GM12864 (cell line): ENCODE measurements around the gene PCSK6.

Experiments used
- DNase-seq: peaks from one replicate; pipeline ENCODE4 v3.0.0-alpha.2; 2011; ENCODE audit warnings: low read depth
- H3K4me3 ChIP-seq: 2 replicates; pipeline ENCODE4 v1.5.1; 2011; ENCODE audit warnings: mild to moderate bottlenecking, low read depth, low read length, control low read depth
- TF ChIP-seq, protein P1 (sequence below): IDR thresholded peaks from 2 replicates; pipeline ENCODE4 v1.5.1; 2011; ENCODE audit warnings: low read depth, mild to moderate bottlenecking, moderate library complexity, low read length, control low read depth, inconsistent platforms; ENCODE audit errors: missing control alignments

PCSK6 gene

GRCh38 chr15:101390462-101390861 is 99.0 kb downstream of the PCSK6 start:
- TF ChIP-seq, protein P1, sequence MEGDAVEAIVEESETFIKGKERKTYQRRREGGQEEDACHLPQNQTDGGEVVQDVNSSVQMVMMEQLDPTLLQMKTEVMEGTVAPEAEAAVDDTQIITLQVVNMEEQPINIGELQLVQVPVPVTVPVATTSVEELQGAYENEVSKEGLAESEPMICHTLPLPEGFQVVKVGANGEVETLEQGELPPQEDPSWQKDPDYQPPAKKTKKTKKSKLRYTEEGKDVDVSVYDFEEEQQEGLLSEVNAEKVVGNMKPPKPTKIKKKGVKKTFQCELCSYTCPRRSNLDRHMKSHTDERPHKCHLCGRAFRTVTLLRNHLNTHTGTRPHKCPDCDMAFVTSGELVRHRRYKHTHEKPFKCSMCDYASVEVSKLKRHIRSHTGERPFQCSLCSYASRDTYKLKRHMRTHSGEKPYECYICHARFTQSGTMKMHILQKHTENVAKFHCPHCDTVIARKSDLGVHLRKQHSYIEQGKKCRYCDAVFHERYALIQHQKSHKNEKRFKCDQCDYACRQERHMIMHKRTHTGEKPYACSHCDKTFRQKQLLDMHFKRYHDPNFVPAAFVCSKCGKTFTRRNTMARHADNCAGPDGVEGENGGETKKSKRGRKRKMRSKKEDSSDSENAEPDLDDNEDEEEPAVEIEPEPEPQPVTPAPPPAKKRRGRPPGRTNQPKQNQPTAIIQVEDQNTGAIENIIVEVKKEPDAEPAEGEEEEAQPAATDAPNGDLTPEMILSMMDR: no peak
- no peak overlapping the region for H3K4me3 ChIP-seq
- DNase-seq: no peak

DNA sequence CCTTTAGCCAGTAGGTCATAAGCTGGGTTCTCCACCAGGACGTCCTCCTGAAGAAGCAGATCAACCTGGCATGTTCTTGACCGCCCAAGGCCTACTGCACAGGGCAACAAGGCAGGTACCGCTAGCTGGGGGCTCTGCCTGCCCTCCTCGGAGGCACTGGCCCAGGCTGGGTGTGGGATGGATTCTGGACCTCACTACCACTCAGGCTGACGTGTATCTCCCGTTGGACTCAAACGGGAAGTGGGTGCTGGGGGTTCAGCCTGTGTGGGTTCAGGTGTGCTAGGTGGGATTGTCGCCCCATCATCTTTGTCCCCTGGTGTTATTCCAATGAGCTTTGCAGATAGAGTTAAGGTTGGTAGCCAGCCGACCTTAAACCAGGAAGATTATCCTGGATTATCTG is 99.4 kb downstream of the PCSK6 start:
- no peak for DNase-seq
- no peak overlapping the region for H3K4me3 ChIP-seq
- TF ChIP-seq, protein P1: no peak

DNA sequence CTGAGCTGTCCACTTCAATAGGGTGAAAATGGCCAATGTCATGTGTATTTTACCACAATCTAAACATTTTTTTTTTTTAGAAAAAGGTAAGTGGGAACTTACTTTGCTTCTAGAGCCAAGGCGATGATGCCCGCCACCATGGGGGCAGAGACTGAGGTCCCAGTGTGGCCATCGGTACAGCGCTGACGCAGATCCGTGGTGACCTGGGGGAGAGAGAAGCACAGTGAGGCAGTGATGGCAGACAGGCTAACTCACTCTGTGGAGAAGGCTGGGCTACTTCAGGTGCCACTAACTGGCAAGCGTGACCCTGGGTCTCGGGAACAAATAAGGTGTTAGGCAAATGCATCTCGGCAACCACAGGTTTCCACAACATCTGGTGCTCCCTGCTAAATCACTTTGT is 100.1 kb downstream of the PCSK6 start:
- no peak for DNase-seq
- TF ChIP-seq, protein P1: no peak
- no peak overlapping the region for H3K4me3 ChIP-seq

GRCh38 chr15:101388046-101388445 is 101.5 kb downstream of the PCSK6 start:
- DNase-seq: no peak
- TF ChIP-seq, protein P1: no peak
- no peak overlapping the region for H3K4me3 ChIP-seq

- TF ChIP-seq, protein P1: no peak
- no peak for DNase-seq
These were observed 101.9 kb downstream of the PCSK6 start for GRCh38 chr15:101387574-101387973.

GRCh38 chr15:101386967-101387366 is 102.5 kb downstream of the PCSK6 start:
- no peak for DNase-seq
- H3K4me3 ChIP-seq: no peak overlapping the region
- TF ChIP-seq, protein P1: no peak

More at GRCh38 chr15:101387574-101387973, 101.9 kb downstream of the PCSK6 start:
- no peak overlapping the region for H3K4me3 ChIP-seq

- DNase-seq: no peak
- H3K4me3 ChIP-seq: no peak overlapping the region
- TF ChIP-seq, protein P1: no peak
These were observed 103.5 kb downstream of the PCSK6 start for GRCh38 chr15:101386006-101386405.
